ENCODE results near the gene AUTS2. TPM values are rescaled to one million over a fixed set of nuclear protein-coding genes. Genes with fewer than 3 reads are reported as not detected.

Gene AUTS2
- polyA plus RNA-seq, 1 donor from 2014 or later = 97.3 TPM

- Histone ChIP-seq H3K27me3 (ENCODE audit: insufficient read depth, low read depth, low read length) (no peaks in the 10 kb centered on the region), H3K9me3 (ENCODE audit: low read length) (no peaks in the 10 kb centered on the region), H4K20me1 (ENCODE audit: insufficient read depth) (peaks cover 3% of the 10 kb centered on the region), H3K4me3 (ENCODE audit: low read length) (no peak overlapping the region), H3K27ac (ENCODE audit: low read length) (no peak overlapping the region), H3K79me2 (replicated peaks; ENCODE audit: insufficient read depth, low read length) (peaks cover 84% of the 10 kb centered on the region), H2AFZ (ENCODE audit: low read depth, low read length) (no peak overlapping the region), H3K36me3 (ENCODE audit: insufficient read depth, low read length) (no peaks in the 10 kb centered on the region), H3K9me2 (ENCODE audit: insufficient read depth, low read length) (no peaks in the 10 kb centered on the region), H3K4me2 (ENCODE audit: low read length) (no peak overlapping the region), H3F3A (ENCODE audit: insufficient read depth, low read length, poor library complexity, severe bottlenecking) (no peaks in the 10 kb centered on the region), H3K9ac (ENCODE audit: low read length) (no peak overlapping the region)
- TF ChIP-seq POLR2AphosphoS5 (IDR thresholded peaks at IDR 0.05) (no peak), CTCF (IDR thresholded peaks at IDR 0.05; ENCODE audit: poor library complexity, severe bottlenecking) (no peak), REST (IDR thresholded peaks at IDR 0.05; ENCODE audit: borderline replicate concordance) (no peak), MXI1 (conservative IDR thresholded peaks at IDR 0.05; ENCODE audit: poor library complexity, severe bottlenecking) (no peak), EZH2 (IDR thresholded peaks at IDR 0.05; ENCODE audit: borderline replicate concordance, insufficient read depth, low read length, poor library complexity, severe bottlenecking) (no peak), RAD21 (conservative IDR thresholded peaks at IDR 0.05) (no peak), TAF1 (IDR thresholded peaks at IDR 0.05; ENCODE audit: low read depth) (no peak), EP300 (conservative IDR thresholded peaks at IDR 0.05; ENCODE audit: poor library complexity, severe bottlenecking) (no peak), SMC3 (conservative IDR thresholded peaks at IDR 0.05; ENCODE audit: poor library complexity) (no peak)
Measured at GRCh38 chr7:69676247-69676646, 78.0 kb downstream of the AUTS2 start.

GRCh38 chr7:69677054-69677852 is 79.0 kb downstream of the AUTS2 start:
- Histone ChIP-seq H3K4me2 (ENCODE audit: low read length) (no peak overlapping the region), H4K20me1 (ENCODE audit: insufficient read depth) (peaks cover 3% of the 10 kb centered on the region), H3K79me2 (replicated peaks; ENCODE audit: insufficient read depth, low read length) (peaks cover 85% of the 10 kb centered on the region), H3K9me3 (ENCODE audit: low read length) (no peaks in the 10 kb centered on the region), H3K36me3 (ENCODE audit: insufficient read depth, low read length) (no peaks in the 10 kb centered on the region), H3K9me2 (ENCODE audit: insufficient read depth, low read length) (no peaks in the 10 kb centered on the region), H3K27me3 (ENCODE audit: insufficient read depth, low read depth, low read length) (no peaks in the 10 kb centered on the region), H3K27ac (ENCODE audit: low read length) (no peak overlapping the region), H3F3A (ENCODE audit: insufficient read depth, low read length, poor library complexity, severe bottlenecking) (no peaks in the 10 kb centered on the region), H2AFZ (ENCODE audit: low read depth, low read length) (no peak overlapping the region), H3K4me3 (ENCODE audit: low read length) (no peak overlapping the region), H3K9ac (ENCODE audit: low read length) (no peak overlapping the region)
- TF ChIP-seq TAF1 (IDR thresholded peaks at IDR 0.05; ENCODE audit: low read depth) (no peak), REST (IDR thresholded peaks at IDR 0.05; ENCODE audit: borderline replicate concordance) (no peak), EZH2 (IDR thresholded peaks at IDR 0.05; ENCODE audit: borderline replicate concordance, insufficient read depth, low read length, poor library complexity, severe bottlenecking) (no peak), SMC3 (conservative IDR thresholded peaks at IDR 0.05; ENCODE audit: poor library complexity) (no peak), POLR2AphosphoS5 (IDR thresholded peaks at IDR 0.05) (no peak), RAD21 (conservative IDR thresholded peaks at IDR 0.05) (no peak), CTCF (IDR thresholded peaks at IDR 0.05; ENCODE audit: poor library complexity, severe bottlenecking) (peak; percentile 20)
